ENCODE results near the gene PTPN14.

GRCh38 chr1:214401666-214402065, 149.7 kb downstream of the PTPN14 start:
- TF ChIP-seq, protein P1, sequence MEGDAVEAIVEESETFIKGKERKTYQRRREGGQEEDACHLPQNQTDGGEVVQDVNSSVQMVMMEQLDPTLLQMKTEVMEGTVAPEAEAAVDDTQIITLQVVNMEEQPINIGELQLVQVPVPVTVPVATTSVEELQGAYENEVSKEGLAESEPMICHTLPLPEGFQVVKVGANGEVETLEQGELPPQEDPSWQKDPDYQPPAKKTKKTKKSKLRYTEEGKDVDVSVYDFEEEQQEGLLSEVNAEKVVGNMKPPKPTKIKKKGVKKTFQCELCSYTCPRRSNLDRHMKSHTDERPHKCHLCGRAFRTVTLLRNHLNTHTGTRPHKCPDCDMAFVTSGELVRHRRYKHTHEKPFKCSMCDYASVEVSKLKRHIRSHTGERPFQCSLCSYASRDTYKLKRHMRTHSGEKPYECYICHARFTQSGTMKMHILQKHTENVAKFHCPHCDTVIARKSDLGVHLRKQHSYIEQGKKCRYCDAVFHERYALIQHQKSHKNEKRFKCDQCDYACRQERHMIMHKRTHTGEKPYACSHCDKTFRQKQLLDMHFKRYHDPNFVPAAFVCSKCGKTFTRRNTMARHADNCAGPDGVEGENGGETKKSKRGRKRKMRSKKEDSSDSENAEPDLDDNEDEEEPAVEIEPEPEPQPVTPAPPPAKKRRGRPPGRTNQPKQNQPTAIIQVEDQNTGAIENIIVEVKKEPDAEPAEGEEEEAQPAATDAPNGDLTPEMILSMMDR (IDR thresholded peaks at IDR 0.05): no peak
- no peak for TF ChIP-seq POLR2A (IDR thresholded peaks at IDR 0.05)
